ENCODE measurements around the gene MAP1LC3B2.
"Not testable (repeated sequence)": the region's sequence is repeated elsewhere in the genome, so short reads cannot be mapped to it uniquely, and the experiment has no call there.

Gene MAP1LC3B2

GRCh38 chr12:116561181-116561821 lies 2.1 kb downstream of the MAP1LC3B2 start:
- DNase-seq, result no peak

- DNase-seq, result no peak
Measured at GRCh38 chr12:116562090-116562489, 2.9 kb downstream of the MAP1LC3B2 start.

DNA sequence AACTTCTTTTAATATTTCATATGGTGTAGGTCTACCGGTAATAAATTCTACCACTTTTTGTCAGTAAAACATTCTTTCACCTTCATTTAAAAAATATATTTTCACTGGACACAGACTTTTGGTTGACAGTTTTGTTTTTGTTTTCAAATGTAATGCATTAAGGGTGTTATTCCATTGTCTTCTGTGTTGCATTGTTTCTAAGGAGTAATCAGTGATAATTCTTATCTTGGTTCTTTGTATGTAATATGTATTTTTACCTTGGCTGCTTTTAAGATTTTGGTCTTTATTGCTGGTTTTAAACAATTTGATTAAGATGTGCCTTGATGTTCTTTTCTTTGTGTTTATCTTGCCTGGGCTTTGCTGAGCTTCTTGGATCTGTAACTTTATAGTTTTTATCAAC lies 4.1 kb downstream of the MAP1LC3B2 start:
- no peak for DNase-seq

- DNase-seq, result no peak
Measured at GRCh38 chr12:116564080-116564479, 4.9 kb downstream of the MAP1LC3B2 start.

- DNase-seq, result not testable (repeated sequence)
Measured at GRCh38 chr12:116565221-116565620, 6.0 kb downstream of the MAP1LC3B2 start.

DNA sequence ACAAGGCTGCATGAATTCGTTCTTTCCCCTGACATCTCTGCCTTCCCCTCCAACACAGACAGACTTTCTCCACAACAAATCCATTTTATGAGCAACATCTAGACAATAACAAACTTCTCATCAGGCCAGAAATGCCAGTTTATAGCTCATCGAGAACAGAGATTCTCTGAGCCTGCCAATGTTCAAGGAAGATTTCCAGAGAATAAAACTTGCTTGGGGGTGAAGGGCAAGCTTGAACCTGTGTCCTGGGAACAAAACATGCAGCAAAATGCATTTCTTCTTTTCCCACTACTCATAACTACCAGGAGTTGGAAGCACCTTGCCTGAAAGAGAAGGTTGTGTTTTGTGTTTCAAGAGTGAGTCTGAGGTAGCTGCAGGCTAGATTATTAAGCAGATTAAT lies 6.8 kb downstream of the MAP1LC3B2 start:
- no peak for DNase-seq

DNA sequence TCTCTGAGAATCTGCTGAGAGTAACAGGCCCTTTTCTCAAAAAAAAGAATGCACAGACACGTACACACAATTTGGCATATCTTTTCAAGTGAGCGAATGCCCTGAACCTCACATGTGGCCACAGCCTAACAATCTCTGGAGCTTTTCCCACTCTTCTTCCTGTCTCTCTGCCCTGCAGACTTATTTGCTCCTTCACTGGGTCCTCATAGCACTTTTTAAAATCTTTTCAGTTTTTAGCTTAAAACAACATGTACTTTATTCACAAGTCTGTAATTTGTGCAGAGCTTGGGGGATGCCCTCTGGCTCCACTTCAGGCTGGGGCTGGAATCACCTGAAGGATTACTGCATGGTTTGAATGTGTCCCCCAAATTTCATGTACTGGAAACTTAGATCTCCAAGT lies 9.0 kb downstream of the MAP1LC3B2 start:
- no peak for DNase-seq

DNA sequence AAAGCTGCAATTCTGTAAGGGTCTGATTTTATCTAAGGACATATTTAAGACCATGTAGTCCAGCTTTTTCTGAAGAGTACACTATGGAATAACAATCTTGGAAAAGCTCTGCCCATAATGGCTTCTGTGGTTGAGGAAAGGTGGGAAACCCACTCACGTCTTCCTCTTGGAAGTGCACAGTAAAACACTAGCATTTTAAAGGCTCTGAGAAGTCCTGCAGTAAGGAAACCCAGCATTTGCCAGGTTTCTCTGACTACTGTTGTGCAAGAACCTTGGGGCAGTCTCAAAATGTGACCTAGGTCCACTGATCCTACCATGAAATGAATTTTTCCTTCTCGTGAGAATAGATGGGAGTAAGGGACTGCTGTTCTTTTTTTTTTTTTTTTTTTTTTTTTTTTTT lies 11.9 kb downstream of the MAP1LC3B2 start:
- DNase-seq, result no peak

DNA sequence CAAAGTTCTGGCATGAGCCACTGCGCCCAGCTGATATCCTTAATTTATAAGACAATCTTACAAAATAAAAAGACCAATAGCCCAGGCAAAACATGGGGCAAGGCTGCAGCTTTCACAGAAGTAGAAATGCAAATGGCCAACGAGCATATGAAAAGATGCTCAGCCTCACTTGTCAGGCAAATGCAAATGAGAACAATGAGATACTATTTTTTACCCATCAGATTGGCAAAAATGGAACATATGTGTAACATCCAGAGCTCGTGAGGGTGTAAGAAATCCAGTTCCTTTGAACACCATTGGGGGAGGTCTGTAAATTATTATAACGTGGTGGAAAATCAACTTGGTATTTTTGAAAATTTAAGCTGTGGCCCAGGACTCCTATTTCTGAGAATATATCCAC lies 14.6 kb downstream of the MAP1LC3B2 start:
- no peak for DNase-seq

GRCh38 chr12:116575754-116576153 lies 16.6 kb downstream of the MAP1LC3B2 start:
- not testable (repeated sequence) for DNase-seq

DNA sequence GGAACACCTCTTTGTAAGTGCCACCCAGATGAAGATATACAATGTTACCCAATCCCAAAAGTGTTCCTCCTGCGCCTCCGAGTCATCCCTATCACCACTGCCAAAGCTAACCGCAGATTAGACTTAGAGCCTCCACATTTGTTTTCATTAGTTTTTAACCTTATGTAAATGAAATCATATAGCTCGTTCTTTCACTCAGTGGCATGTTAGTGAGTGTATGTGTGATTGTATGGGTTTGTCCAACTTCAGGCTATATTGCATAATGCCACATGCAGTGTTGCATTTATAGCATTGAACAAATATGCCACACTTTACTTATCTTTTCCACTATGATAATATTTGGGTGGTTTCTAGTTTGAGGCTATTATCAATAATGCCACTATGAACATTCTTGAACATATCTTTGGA lies 18.0 kb downstream of the MAP1LC3B2 start:
- no peak for DNase-seq

DNA sequence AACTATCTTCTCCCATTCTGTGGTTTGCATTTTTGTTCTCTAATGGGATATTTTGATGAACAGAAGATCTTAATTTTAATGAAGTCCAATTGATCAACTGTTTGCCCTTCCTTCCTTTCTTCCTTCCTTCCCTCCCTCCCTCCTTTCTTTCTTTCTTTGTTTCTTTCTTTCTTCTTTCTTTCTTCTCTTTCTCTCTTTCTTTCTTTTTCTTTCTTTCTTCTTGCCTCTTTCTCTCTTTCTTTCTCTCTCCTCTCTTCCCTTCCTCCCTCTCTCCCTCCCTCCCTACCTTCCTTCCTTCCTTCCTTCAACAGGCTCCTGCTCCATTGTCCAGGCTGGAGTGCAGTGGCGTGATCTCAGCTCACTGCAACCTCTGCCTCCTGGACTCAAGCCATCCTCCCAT lies 18.9 kb downstream of the MAP1LC3B2 start:
- DNase-seq, result no peak

DNA sequence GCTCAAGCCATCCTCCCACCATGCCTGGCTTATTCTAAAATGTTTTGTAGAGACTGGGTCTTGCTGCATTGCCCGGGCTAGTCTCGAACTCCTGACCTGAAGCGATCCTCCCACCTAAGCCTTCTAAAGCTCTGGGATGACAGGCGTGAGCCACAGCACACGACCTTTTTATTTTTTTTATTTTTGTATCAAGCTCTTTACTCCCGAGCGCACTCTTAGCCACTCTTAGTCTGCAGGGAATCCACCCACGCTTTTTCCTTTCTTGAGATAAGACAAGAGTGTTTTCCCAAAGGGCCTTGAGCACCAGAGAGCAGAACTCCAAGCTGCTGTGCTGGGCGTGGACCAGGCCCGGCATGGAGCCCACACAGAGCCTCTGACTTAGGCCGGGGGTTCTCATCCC lies 23.4 kb downstream of the MAP1LC3B2 start:
- no peak for DNase-seq

- DNase-seq, result no peak
Measured at GRCh38 chr12:116583129-116583694, 24.0 kb downstream of the MAP1LC3B2 start.

DNA sequence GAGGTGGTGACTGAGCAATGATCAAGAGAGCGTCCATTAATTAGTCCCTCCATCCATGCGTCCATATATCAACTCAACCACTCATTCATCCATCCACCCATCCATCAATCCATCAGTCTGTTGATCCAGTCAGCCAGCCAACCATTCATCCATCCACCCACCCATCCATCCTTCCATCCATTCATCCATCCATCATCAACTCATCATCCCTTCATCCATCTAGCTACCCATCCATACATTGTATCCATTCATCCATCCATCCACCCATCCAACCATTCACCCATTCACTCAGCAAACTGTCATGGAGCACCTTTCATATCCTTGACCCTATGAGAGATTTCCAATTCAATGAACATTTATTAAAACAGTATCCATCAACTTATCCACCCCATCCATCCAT lies 28.1 kb downstream of the MAP1LC3B2 start:
- DNase-seq, result no peak

- DNase-seq, result no peak
Measured at GRCh38 chr12:116588390-116589028, 29.3 kb downstream of the MAP1LC3B2 start.

GRCh38 chr12:116589581-116589980 lies 30.4 kb downstream of the MAP1LC3B2 start:
- DNase-seq, result no peak

DNA sequence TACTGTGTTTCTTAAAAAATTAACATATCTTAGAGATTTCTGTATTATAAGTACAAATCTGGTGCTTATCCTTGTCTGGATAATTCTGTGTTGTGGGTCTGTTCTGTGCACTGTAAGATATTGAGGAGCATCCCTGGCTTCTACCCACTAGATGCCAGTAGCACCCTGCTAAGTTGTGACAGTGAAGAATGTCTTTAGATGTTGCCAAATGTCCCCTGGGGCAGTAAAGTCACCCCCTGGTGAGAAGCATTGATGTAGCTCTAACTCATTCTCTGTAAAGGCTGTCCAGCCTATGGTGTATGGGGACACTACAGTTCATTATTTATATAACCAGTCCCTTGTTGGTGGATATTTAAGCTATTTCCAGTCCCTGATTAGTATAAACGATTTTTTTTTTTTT lies 31.4 kb downstream of the MAP1LC3B2 start:
- no peak for DNase-seq

- DNase-seq, result no peak
Measured at GRCh38 chr12:116591855-116592637, 32.9 kb downstream of the MAP1LC3B2 start.

- DNase-seq, result no peak
Measured at GRCh38 chr12:116592731-116593130, 33.5 kb downstream of the MAP1LC3B2 start.

GRCh38 chr12:116594325-116595038 lies 35.3 kb downstream of the MAP1LC3B2 start:
- DNase-seq, result peak; percentile 32

GRCh38 chr12:116595186-116595585 lies 36.0 kb downstream of the MAP1LC3B2 start:
- DNase-seq, result no peak

DNA sequence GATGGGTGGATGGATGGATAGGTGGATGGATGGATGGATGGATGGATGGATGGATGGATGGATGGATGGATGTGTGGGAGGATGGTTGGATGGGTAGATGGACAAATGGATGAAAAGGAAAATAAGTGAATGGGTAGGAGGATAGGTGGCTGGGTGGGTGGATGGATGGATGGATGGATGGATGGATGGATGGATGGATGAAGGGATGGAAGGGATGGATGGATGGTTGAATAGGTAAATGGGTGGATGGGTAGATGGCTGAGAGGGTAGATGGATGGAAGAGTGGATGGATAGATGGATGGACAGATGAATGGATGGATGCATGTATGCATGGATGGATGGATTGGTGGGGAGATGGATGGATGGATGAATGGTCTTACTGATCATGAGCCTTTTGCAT lies 36.5 kb downstream of the MAP1LC3B2 start:
- no peak for DNase-seq
